GM13977 (cell line): Measurements from ENCODE around the gene A3GALT2.

Experiments used
- DNase-seq: peaks from one replicate; pipeline ENCODE4 v3.0.0; 2012; ENCODE audit warnings: low spot score
- CTCF ChIP-seq: IDR thresholded peaks from 2 replicates; pipeline ENCODE4 v1.5.1; 2012; ENCODE audit warnings: mild to moderate bottlenecking, control low read depth; ENCODE audit not compliant: insufficient read depth; ENCODE audit errors: extremely low read depth, missing control alignments
- in situ Hi-C: fragments of 300-500 bp; cut with MboI; formaldehyde crosslinking; loops from one replicate; pipeline ENCODE4 v1.12.0; 2022; ENCODE audit warnings: low sequenced_read_pairs, low pct_unique_long_range_greater_than_20kb, mixed read lengths, inconsistent platforms; ENCODE audit not compliant: unreplicated experiment

Gene A3GALT2

GRCh38 chr1:33330906-33331305, 10.0 kb upstream of the A3GALT2 start:
- no peak for TF ChIP-seq CTCF
- in situ Hi-C loops, result no loop called here

GRCh38 chr1:33330361-33330890, 9.5 kb upstream of the A3GALT2 start:
- in situ Hi-C loops, result no loop called here
- no peak for TF ChIP-seq CTCF
- DNase-seq, result no peak

More at GRCh38 chr1:33330906-33331305, 10.0 kb upstream of the A3GALT2 start:
- DNase-seq, result no peak

- DNase-seq, result no peak
- TF ChIP-seq CTCF, result no peak
- in situ Hi-C loops, result no loop called here
Observed at GRCh38 chr1:33329600-33330305, 8.9 kb upstream of the A3GALT2 start.

GRCh38 chr1:33328817-33329216, 7.9 kb upstream of the A3GALT2 start:
- in situ Hi-C loops, result no loop called here
- DNase-seq, result no peak
- no peak for TF ChIP-seq CTCF

GRCh38 chr1:33327587-33328325, 6.9 kb upstream of the A3GALT2 start:
- in situ Hi-C loops, result no loop called here
- no peak for DNase-seq
- no peak for TF ChIP-seq CTCF

GRCh38 chr1:33326785-33327184, 5.9 kb upstream of the A3GALT2 start:
- no peak for TF ChIP-seq CTCF
- DNase-seq, result no peak
- in situ Hi-C loops, result no loop called here
